Nephron progenitor cell (in vitro differentiated cells): ENCODE measurements around the gene HIKESHI.

ENCODE experiments used
- DNase-seq: peaks from one replicate; pipeline ENCODE4 v3.0.0; 2021
- H3K27ac Mint-ChIP-seq: 2 replicates; pipeline ENCODE4 v1.8.0; 2021; ENCODE audit warnings: mild to moderate bottlenecking, moderate library complexity, mixed read lengths
- H3K27me3 Mint-ChIP-seq: 2 replicates; pipeline ENCODE4 v1.8.0; 2021; ENCODE audit warnings: mild to moderate bottlenecking, low read depth, mixed read lengths; ENCODE audit not compliant: poor library complexity
- H3K36me3 Mint-ChIP-seq: 2 replicates; pipeline ENCODE4 v1.8.0; 2021; ENCODE audit warnings: low read depth, mixed read lengths
- H3K4me1 Mint-ChIP-seq: 2 replicates; pipeline ENCODE4 v1.8.0; 2021; ENCODE audit warnings: mixed read lengths
- H3K4me3 Mint-ChIP-seq: 2 replicates; pipeline ENCODE4 v1.8.0; 2021; ENCODE audit warnings: mild to moderate bottlenecking, moderate library complexity, mixed read lengths
- H3K9me3 Mint-ChIP-seq: 2 replicates; pipeline ENCODE4 v1.8.0; 2021; ENCODE audit warnings: mild to moderate bottlenecking, moderate library complexity, mixed read lengths
- CTCF ChIP-seq: fragments of 200-600 bp; sonication (generic); IDR thresholded peaks from 2 replicates; pipeline ENCODE4 v1.5.0; 2021; ENCODE audit warnings: antibody characterized with exemption

The HIKESHI gene

GRCh38 chr11:86372586-86372985 is 70.5 kb downstream of the HIKESHI start:
- H3K36me3 Mint-ChIP-seq = peaks cover 5% of the 10 kb centered on the region
- H3K4me3 Mint-ChIP-seq = no peak overlapping the region
- no peak for DNase-seq
- TF ChIP-seq CTCF = no peak
- peaks cover 14% of the 10 kb centered on the region for H3K9me3 Mint-ChIP-seq
- peaks cover 11% of the 10 kb centered on the region for H3K4me1 Mint-ChIP-seq
- no peak overlapping the region for H3K27ac Mint-ChIP-seq
- H3K27me3 Mint-ChIP-seq = peaks cover 10% of the 10 kb centered on the region

- Mint-ChIP-seq H3K27me3 (peaks cover 10% of the 10 kb centered on the region), H3K4me3 (peak overlapping the region; percentile 74), H3K9me3 (peaks cover 21% of the 10 kb centered on the region), H3K27ac (no peak overlapping the region), H3K4me1 (peaks cover 11% of the 10 kb centered on the region), H3K36me3 (peaks cover 5% of the 10 kb centered on the region)
- no peak for TF ChIP-seq CTCF
- DNase-seq = no peak
Observed at GRCh38 chr11:86374069-86374468, 72.0 kb downstream of the HIKESHI start.

- TF ChIP-seq CTCF = no peak
- peaks cover 8% of the 10 kb centered on the region for H3K27me3 Mint-ChIP-seq
- peaks cover 5% of the 10 kb centered on the region for H3K36me3 Mint-ChIP-seq
- H3K9me3 Mint-ChIP-seq = peaks cover 21% of the 10 kb centered on the region
- H3K4me1 Mint-ChIP-seq = peaks cover 11% of the 10 kb centered on the region
- H3K27ac Mint-ChIP-seq = no peak within 1 kb of the TSS
- peak within 1 kb of the TSS; percentile 74 for H3K4me3 Mint-ChIP-seq
- DNase-seq = peak; percentile 58
Observed at GRCh38 chr11:86374586-86374985, 72.5 kb downstream of the HIKESHI start, which contains the start of gene CCDC81. Gene CCDC81, plus strand, starts transcription at chr11:86374887. Its CDS starts 277 bp downstream, at chr11:86375164.

- Mint-ChIP-seq H3K27me3 (peaks cover 4% of the 10 kb centered on the region), H3K27ac (no peak overlapping the region), H3K9me3 (peaks cover 16% of the 10 kb centered on the region), H3K4me1 (peaks cover 11% of the 10 kb centered on the region), H3K4me3 (no peak overlapping the region), H3K36me3 (peaks cover 5% of the 10 kb centered on the region)
- TF ChIP-seq CTCF = no peak
- DNase-seq = no peak
Observed at GRCh38 chr11:86377972-86378371, 75.9 kb downstream of the HIKESHI start.

GRCh38 chr11:86380295-86381059 is 78.4 kb downstream of the HIKESHI start:
- Mint-ChIP-seq H3K27me3 (no peaks in the 10 kb centered on the region), H3K36me3 (peaks cover 5% of the 10 kb centered on the region)
- no peak for TF ChIP-seq CTCF

More at GRCh38 chr11:86380295-86381059, 78.4 kb downstream of the HIKESHI start:
- H3K9me3 Mint-ChIP-seq = peaks cover 16% of the 10 kb centered on the region
- H3K4me3 Mint-ChIP-seq = no peak overlapping the region
- no peak for DNase-seq
- H3K4me1 Mint-ChIP-seq = peaks cover 5% of the 10 kb centered on the region
- H3K27ac Mint-ChIP-seq = no peak overlapping the region
